HepG2 (cell line): ENCODE results near the gene ARHGEF1. TPM values are rescaled to one million over a fixed set of nuclear protein-coding genes. Genes with fewer than 3 reads are reported as not detected.

Source experiments
- MXI1 ChIP-seq: IDR thresholded peaks from 3 replicates; pipeline ENCODE4 v1.6.1; 2012; ENCODE audit warnings: low read depth, low read length, inconsistent platforms, borderline replicate concordance
- MYC ChIP-seq: sonication (generic); formaldehyde crosslinking; IDR thresholded peaks from 2 replicates; pipeline ENCODE4 v1.9.0; 2021; ENCODE audit warnings: missing genetic modification reagents, borderline replicate concordance
- NFIB ChIP-seq: sonication (generic); formaldehyde crosslinking; IDR thresholded peaks from 2 replicates; pipeline ENCODE4 v1.9.0; 2021; ENCODE audit warnings: missing genetic modification reagents, mild to moderate bottlenecking, borderline replicate concordance
- SAFB2 ChIP-seq: sonication (generic); formaldehyde crosslinking; IDR thresholded peaks from 2 replicates; pipeline ENCODE4 v1.5.1; 2020; ENCODE audit warnings: missing genetic modification reagents, low read depth, mild to moderate bottlenecking, borderline replicate concordance
- TBX2 ChIP-seq: sonication (generic); formaldehyde crosslinking; IDR thresholded peaks from 2 replicates; pipeline ENCODE4 v1.5.0; 2020; ENCODE audit warnings: missing genetic modification reagents, mild to moderate bottlenecking, borderline replicate concordance
- ZFP37 ChIP-seq: sonication (generic); formaldehyde crosslinking; IDR thresholded peaks from 2 replicates; pipeline ENCODE4 v1.4.0; 2020; ENCODE audit warnings: missing genetic modification reagents, borderline replicate concordance
- ZFP90 ChIP-seq: sonication (generic); formaldehyde crosslinking; IDR thresholded peaks from 2 replicates; pipeline ENCODE4 v1.8.0; 2022; ENCODE audit warnings: missing genetic modification reagents, mild to moderate bottlenecking, inconsistent platforms, borderline replicate concordance
- ZKSCAN5 ChIP-seq: sonication (generic); formaldehyde crosslinking; IDR thresholded peaks from 2 replicates; pipeline ENCODE4 v1.5.1; 2020; ENCODE audit warnings: mild to moderate bottlenecking, missing genetic modification reagents
- ZNF180 ChIP-seq: sonication (generic); formaldehyde crosslinking; IDR thresholded peaks from 2 replicates; pipeline ENCODE4 v1.4.0; 2020; ENCODE audit warnings: low read depth, missing genetic modification reagents, borderline replicate concordance
- ZNF329 ChIP-seq: sonication (generic); formaldehyde crosslinking; IDR thresholded peaks from 2 replicates; pipeline ENCODE4 v1.9.0; 2021; ENCODE audit warnings: low read depth, mild to moderate bottlenecking, missing genetic modification reagents
- ZNF496 ChIP-seq: sonication (generic); formaldehyde crosslinking; IDR thresholded peaks from 2 replicates; pipeline ENCODE4 v1.8.1; 2023; ENCODE audit warnings: mild to moderate bottlenecking, moderate library complexity, missing genetic modification reagents; ENCODE audit not compliant: insufficient replicate concordance
- ZNF839 ChIP-seq: sonication (generic); formaldehyde crosslinking; IDR thresholded peaks from 2 replicates; pipeline ENCODE4 v1.4.0; 2020; ENCODE audit warnings: missing genetic modification reagents, mild to moderate bottlenecking, borderline replicate concordance
- ZSCAN22 ChIP-seq: sonication (generic); formaldehyde crosslinking; IDR thresholded peaks from 2 replicates; pipeline ENCODE4 v1.4.0; 2020; ENCODE audit warnings: mild to moderate bottlenecking, missing genetic modification reagents
- polyA plus RNA-seq, 8 experiments: library from polyadenylated mRNA; depleted of rRNA in 3 of 8; stranded (reverse) in 7 of 8; unstranded in 1 of 8; fragments of >200 nt; fragmentation: Illumina TruSeq in 4 of 8; extraction: Trizol in 4 of 8; gene quantifications; 2 replicates each; pipeline versions ENCODE4 v1.2.1 to v1.2.3, GENCODE V29; 2011 to 2016; ENCODE audit warnings: low read depth in 4 of 8, missing spikeins in 1 of 8, mixed read lengths in 1 of 8; ENCODE audit not compliant: insufficient read depth in 1 of 8
- total RNA-seq, 5 experiments: library from RNA; depleted of rRNA; stranded (reverse); fragments of >200 nt; fragmentation: Illumina TruSeq; extraction: Trizol; gene quantifications; 2 replicates each; pipeline ENCODE4 v1.2.3, GENCODE V29; 2016; ENCODE audit warnings: low read depth in 1 of 5
- TF ChIP-seq, protein P1 (sequence below), 2 experiments: fragments of 450-650 bp in 1 of 2; sonication (generic) in 1 of 2; formaldehyde crosslinking; IDR thresholded peaks; 2 replicates each; pipeline versions ENCODE4 v1.5.0 to v1.8.0; 2020 to 2022; ENCODE audit warnings: mild to moderate bottlenecking in 1 of 2, missing genetic modification reagents in 1 of 2
- TF ChIP-seq, protein P2 (sequence below): sonication (generic); formaldehyde crosslinking; IDR thresholded peaks from 2 replicates; pipeline ENCODE4 v1.4.0; 2020; ENCODE audit warnings: missing genetic modification reagents, mild to moderate bottlenecking, borderline replicate concordance
- TF ChIP-seq, protein P3 (sequence below): sonication (generic); formaldehyde crosslinking; IDR thresholded peaks from 2 replicates; pipeline ENCODE4 v1.4.0; 2020; ENCODE audit warnings: missing genetic modification reagents
- TF ChIP-seq, protein P4 (sequence below): sonication (generic); formaldehyde crosslinking; IDR thresholded peaks from 2 replicates; pipeline ENCODE4 v1.9.0; 2022; ENCODE audit warnings: low read depth, missing genetic modification reagents
- TF ChIP-seq, protein P5 (sequence below): sonication (generic); formaldehyde crosslinking; IDR thresholded peaks from 2 replicates; pipeline ENCODE4 v1.8.1; 2023; ENCODE audit warnings: mild to moderate bottlenecking, inconsistent platforms, moderate library complexity, missing genetic modification reagents, borderline replicate concordance
- TF ChIP-seq, protein P6 (sequence below): sonication (generic); formaldehyde crosslinking; IDR thresholded peaks from 2 replicates; pipeline ENCODE4 v1.9.0; 2021; ENCODE audit warnings: missing genetic modification reagents, mild to moderate bottlenecking, borderline replicate concordance

ARHGEF1 gene
- total and polyA plus RNA-seq, 2 of the 13 experiments (the other 11 are each of a cell fraction or from before 2014, with no cell fraction given): 33.7 to 34.7 TPM

DNA sequence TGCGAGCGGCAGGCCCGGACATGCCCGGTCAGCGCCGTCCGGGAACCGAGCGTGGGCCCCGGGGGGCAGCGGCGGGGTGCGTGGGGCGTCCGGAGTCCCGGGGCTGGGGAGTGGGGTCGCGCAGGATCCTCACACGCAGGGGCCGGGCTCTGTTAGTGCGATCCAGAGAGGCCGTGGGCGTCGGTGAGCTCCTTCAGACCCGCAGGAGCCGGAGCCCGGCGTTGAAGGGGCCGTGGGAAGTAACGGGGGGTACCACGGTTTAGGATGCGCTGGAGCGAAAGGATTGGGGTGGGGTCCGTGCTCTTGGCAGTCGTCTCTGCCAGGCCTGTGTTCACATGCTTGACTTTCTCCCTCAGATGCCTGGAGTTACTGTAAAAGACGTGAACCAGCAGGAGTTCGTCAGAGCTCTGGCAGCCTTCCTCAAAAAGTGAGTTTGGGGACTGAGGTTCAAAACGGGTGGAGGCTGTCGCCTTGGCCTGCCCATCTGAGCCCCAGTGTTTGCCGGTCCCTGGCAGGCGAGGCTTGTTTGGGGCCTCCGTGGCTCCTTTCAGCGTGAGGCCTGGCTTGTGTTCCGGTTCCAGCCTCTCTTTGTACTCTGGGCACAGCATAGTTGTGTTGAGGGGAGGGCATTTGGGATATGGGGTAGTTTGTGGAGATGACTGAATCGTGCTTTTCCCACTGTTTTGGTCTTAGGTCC lies 22.4 kb upstream of the ARHGEF1 start (continued):
- TF ChIP-seq TBX2 (CRISPR knock-in tag) (no peak), ZNF839 (CRISPR knock-in tag) (no peak), MYC (no peak), NFIB (CRISPR knock-in tag) (no peak), MXI1 (no peak; the same call in 2 of the 3 replicates), ZNF329 (CRISPR knock-in tag) (peak; percentile 9; the same call in 1 of the 2 replicates), ZFP90 (CRISPR knock-in tag) (no peak), ZNF180 (CRISPR knock-in tag) (no peak), ZKSCAN5 (CRISPR knock-in tag) (no peak), ZSCAN22 (CRISPR knock-in tag) (0 out of 2 replicates have a peak, but pooled peaks have one; percentile 17), SAFB2 (CRISPR knock-in tag) (no peak), ZFP37 (no peak), ZNF496 (CRISPR knock-in tag) (no peak)
- TF ChIP-seq, protein P1, sequence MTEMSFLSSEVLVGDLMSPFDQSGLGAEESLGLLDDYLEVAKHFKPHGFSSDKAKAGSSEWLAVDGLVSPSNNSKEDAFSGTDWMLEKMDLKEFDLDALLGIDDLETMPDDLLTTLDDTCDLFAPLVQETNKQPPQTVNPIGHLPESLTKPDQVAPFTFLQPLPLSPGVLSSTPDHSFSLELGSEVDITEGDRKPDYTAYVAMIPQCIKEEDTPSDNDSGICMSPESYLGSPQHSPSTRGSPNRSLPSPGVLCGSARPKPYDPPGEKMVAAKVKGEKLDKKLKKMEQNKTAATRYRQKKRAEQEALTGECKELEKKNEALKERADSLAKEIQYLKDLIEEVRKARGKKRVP (CRISPR knock-in tag; IDR thresholded peaks at IDR 0.05): 0 out of 4 replicates have a peak, but pooled peaks of 1 of the 2 experiments have one; percentile 7
- TF ChIP-seq, protein P2, sequence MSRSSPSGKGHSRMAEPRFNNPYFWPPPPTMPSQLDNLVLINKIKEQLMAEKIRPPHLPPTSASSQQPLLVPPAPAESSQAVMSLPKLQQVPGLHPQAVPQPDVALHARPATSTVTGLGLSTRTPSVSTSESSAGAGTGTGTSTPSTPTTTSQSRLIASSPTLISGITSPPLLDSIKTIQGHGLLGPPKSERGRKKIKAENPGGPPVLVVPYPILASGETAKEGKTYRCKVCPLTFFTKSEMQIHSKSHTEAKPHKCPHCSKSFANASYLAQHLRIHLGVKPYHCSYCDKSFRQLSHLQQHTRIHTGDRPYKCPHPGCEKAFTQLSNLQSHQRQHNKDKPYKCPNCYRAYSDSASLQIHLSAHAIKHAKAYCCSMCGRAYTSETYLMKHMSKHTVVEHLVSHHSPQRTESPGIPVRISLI (CRISPR knock-in tag): no peak
- TF ChIP-seq, protein P3, sequence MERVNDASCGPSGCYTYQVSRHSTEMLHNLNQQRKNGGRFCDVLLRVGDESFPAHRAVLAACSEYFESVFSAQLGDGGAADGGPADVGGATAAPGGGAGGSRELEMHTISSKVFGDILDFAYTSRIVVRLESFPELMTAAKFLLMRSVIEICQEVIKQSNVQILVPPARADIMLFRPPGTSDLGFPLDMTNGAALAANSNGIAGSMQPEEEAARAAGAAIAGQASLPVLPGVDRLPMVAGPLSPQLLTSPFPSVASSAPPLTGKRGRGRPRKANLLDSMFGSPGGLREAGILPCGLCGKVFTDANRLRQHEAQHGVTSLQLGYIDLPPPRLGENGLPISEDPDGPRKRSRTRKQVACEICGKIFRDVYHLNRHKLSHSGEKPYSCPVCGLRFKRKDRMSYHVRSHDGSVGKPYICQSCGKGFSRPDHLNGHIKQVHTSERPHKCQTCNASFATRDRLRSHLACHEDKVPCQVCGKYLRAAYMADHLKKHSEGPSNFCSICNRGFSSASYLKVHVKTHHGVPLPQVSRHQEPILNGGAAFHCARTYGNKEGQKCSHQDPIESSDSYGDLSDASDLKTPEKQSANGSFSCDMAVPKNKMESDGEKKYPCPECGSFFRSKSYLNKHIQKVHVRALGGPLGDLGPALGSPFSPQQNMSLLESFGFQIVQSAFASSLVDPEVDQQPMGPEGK: no peak
- TF ChIP-seq, protein P4, sequence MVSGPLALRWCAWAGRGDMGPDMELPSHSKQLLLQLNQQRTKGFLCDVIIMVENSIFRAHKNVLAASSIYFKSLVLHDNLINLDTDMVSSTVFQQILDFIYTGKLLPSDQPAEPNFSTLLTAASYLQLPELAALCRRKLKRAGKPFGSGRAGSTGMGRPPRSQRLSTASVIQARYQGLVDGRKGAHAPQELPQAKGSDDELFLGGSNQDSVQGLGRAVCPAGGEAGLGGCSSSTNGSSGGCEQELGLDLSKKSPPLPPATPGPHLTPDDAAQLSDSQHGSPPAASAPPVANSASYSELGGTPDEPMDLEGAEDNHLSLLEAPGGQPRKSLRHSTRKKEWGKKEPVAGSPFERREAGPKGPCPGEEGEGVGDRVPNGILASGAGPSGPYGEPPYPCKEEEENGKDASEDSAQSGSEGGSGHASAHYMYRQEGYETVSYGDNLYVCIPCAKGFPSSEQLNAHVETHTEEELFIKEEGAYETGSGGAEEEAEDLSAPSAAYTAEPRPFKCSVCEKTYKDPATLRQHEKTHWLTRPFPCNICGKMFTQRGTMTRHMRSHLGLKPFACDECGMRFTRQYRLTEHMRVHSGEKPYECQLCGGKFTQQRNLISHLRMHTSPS (CRISPR knock-in tag): no peak
- TF ChIP-seq, protein P5, sequence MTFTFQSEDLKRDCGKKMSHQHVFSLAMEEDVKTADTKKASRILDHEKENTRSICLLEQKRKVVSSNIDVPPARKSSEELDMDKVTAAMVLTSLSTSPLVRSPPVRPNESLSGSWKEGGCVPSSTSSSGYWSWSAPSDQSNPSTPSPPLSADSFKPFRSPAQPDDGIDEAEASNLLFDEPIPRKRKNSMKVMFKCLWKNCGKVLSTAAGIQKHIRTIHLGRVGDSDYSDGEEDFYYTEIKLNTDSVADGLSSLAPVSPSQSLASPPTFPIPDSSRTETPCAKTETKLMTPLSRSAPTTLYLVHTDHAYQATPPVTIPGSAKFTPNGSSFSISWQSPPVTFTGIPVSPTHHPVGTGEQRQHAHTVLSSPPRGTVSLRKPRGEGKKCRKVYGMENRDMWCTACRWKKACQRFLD (CRISPR knock-in tag): no peak
- TF ChIP-seq, protein P6, sequence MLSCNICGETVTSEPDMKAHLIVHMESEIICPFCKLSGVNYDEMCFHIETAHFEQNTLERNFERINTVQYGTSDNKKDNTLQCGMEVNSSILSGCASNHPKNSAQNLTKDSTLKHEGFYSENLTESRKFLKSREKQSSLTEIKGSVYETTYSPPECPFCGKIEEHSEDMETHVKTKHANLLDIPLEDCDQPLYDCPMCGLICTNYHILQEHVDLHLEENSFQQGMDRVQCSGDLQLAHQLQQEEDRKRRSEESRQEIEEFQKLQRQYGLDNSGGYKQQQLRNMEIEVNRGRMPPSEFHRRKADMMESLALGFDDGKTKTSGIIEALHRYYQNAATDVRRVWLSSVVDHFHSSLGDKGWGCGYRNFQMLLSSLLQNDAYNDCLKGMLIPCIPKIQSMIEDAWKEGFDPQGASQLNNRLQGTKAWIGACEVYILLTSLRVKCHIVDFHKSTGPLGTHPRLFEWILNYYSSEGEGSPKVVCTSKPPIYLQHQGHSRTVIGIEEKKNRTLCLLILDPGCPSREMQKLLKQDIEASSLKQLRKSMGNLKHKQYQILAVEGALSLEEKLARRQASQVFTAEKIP (CRISPR knock-in tag): no peak
